Skeletal muscle tissue (tissue), 4 donors: ENCODE results near the gene RBM38. TPM values are rescaled to one million over a fixed set of nuclear protein-coding genes. Genes with fewer than 3 reads are reported as not detected.

Experiments
- H3K27ac ChIP-seq: one replicate; pipeline ENCODE4 v1.7.0; 2013; ENCODE audit warnings: mild to moderate bottlenecking, low read depth, low read length, inconsistent platforms
- H3K27me3 ChIP-seq, 3 donors: one replicate each; pipeline ENCODE4 v1.7.0; 2013; ENCODE audit warnings: low read length in 3 of 3; ENCODE audit not compliant: control insufficient read depth in 3 of 3, insufficient read depth in 3 of 3
- H3K36me3 ChIP-seq, 3 donors: one replicate each; pipeline ENCODE4 v1.7.0; 2013; ENCODE audit warnings: low read length in 3 of 3; ENCODE audit not compliant: control insufficient read depth in 3 of 3, insufficient read depth in 3 of 3
- H3K4me1 ChIP-seq, 3 donors: one replicate each; pipeline ENCODE4 v1.7.0; 2013; ENCODE audit warnings: low read length in 3 of 3, mild to moderate bottlenecking in 3 of 3; ENCODE audit not compliant: control insufficient read depth in 3 of 3, insufficient read depth in 3 of 3
- H3K4me3 ChIP-seq, 3 donors: one replicate each; pipeline ENCODE4 v1.7.0; 2013; ENCODE audit warnings: low read length in 3 of 3
- H3K9ac ChIP-seq, 3 donors: one replicate each; pipeline ENCODE4 v1.7.0; 2013; ENCODE audit warnings: low read length in 3 of 3, mild to moderate bottlenecking in 3 of 3, moderate library complexity in 2 of 3, low read depth in 1 of 3
- H3K9me3 ChIP-seq, 3 donors: one replicate each; pipeline ENCODE4 v1.7.0; 2013; ENCODE audit warnings: low read length in 3 of 3; ENCODE audit not compliant: control insufficient read depth in 3 of 3
- total RNA-seq: library from RNA; depleted of rRNA; stranded (reverse); fragments of >200 nt; gene quantifications from one replicate; pipeline ENCODE4 v1.2.3, GENCODE V29; 2014
- donor health status: Osteomylitis.

The RBM38 gene
- total RNA-seq, 1 donor from 2014 or later: 60.0 TPM

DNA sequence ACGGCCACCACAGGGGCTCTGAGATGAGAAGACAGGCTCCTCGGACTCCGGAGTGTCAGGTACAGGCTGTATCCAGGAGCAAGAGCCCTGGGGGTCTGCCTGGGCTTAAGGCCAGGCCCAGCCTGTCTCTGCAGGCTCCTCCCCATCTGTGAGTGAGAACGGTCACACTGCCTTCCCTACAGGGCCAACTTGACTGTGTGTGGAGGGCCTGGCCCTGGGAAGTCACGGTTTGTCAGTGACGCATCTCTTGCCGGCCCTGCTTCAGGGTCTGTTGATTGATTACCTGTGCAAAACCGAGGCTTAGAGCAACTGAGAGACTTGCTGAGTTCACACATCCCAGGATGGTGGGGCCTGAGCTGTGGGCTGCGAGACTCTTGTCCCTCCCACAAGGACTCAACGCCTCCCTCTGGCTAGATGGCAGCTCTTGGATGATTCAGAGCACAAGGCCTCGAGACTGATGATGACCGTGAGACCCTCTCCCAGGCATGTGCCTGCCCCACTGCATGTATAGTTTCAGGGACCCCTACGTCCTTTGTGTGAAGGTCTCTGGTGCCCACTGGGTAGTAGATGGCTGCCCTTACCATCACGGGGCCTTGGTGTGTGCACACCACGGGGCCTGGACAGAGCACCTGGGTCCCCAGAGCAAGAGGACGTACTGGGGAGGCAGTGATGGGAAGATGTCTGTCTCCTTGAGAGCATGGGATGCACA is 5.9 kb downstream of the RBM38 start:
- peak overlapping the region in 2 of 3 donors; percentile 50 to 53 for H3K4me3 ChIP-seq

GRCh38 chr20:57397693-57398108 is 6.5 kb downstream of the RBM38 start:
- no peaks in the 10 kb centered on the region for H3K9me3 ChIP-seq
- H3K4me1 ChIP-seq: peaks cover 88 to 100% (median 98%) of the 10 kb centered on the region in 3 donors
- H3K27ac ChIP-seq: peak overlapping the region; percentile 90
- no peaks in the 10 kb centered on the region for H3K27me3 ChIP-seq
- peaks cover 40 to 42% (median 42%) of the 10 kb centered on the region in 3 donors for H3K36me3 ChIP-seq
- peak overlapping the region in 2 of 3 donors; percentile 50 to 53 for H3K4me3 ChIP-seq
- peak overlapping the region; percentile 17 to 98 (median 70) for H3K9ac ChIP-seq

More for the DNA sequence above, 5.9 kb downstream of the RBM38 start:
- peaks cover 35 to 36% (median 36%) of the 10 kb centered on the region in 3 donors for H3K36me3 ChIP-seq
- peaks cover 92 to 98% (median 93%) of the 10 kb centered on the region in 3 donors for H3K4me1 ChIP-seq
- H3K27ac ChIP-seq: peak overlapping the region; percentile 90
- H3K9ac ChIP-seq: peak overlapping the region; percentile 5 to 98 (median 17)
- H3K27me3 ChIP-seq: no peaks in the 10 kb centered on the region
- no peaks in the 10 kb centered on the region for H3K9me3 ChIP-seq

GRCh38 chr20:57398231-57398821 is 7.1 kb downstream of the RBM38 start:
- Histone ChIP-seq H3K4me3 (peak overlapping the region; percentile 23 to 58 (median 53)), H3K9me3 (no peaks in the 10 kb centered on the region), H3K27me3 (no peaks in the 10 kb centered on the region), H3K4me1 (peaks cover 82 to 100% (median 98%) of the 10 kb centered on the region in 3 donors), H3K36me3 (peaks cover 37 to 42% (median 39%) of the 10 kb centered on the region in 3 donors), H3K27ac (peak overlapping the region; percentile 90), H3K9ac (peak overlapping the region; percentile 10 to 98 (median 82))

DNA sequence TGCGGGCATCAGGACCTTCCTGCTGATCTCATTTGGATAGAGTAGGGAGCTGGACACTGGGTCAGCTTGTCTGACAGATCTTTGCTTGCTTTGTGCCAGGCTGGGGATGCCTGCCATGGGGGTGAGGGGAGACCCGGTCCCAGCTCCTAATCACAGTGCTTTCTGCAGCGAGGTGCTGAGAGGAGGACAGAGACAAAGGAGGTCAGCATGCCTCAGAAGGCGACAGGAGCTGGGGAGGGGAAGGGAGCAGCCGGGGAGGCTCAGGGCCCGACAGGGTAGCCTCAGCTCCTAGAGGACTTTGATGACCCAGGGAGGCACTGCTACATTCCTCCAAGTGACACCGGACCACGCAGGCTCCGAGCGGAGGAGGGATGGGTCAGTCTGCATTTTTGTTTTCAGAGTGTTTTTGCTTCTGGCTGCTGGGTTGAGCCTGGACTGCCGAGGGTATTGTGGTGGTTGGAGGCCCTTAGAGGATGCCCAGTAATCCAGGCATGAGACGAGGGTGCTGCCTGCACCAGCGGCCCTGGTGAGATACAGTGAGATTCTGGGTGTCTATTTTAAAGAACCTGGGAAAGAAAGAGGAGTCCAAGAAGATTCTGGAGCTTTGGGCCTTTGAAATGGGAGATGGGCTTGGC is 7.8 kb downstream of the RBM38 start:
- peak overlapping the region; percentile 10 to 98 (median 82) for H3K9ac ChIP-seq
- H3K36me3 ChIP-seq: peaks cover 33 to 39% (median 34%) of the 10 kb centered on the region in 3 donors
- H3K4me1 ChIP-seq: peaks cover 79 to 98% (median 94%) of the 10 kb centered on the region in 3 donors
- peak overlapping the region; percentile 23 to 58 (median 53) for H3K4me3 ChIP-seq
- no peaks in the 10 kb centered on the region for H3K9me3 ChIP-seq
- no peaks in the 10 kb centered on the region for H3K27me3 ChIP-seq
- H3K27ac ChIP-seq: peak overlapping the region; percentile 90

DNA sequence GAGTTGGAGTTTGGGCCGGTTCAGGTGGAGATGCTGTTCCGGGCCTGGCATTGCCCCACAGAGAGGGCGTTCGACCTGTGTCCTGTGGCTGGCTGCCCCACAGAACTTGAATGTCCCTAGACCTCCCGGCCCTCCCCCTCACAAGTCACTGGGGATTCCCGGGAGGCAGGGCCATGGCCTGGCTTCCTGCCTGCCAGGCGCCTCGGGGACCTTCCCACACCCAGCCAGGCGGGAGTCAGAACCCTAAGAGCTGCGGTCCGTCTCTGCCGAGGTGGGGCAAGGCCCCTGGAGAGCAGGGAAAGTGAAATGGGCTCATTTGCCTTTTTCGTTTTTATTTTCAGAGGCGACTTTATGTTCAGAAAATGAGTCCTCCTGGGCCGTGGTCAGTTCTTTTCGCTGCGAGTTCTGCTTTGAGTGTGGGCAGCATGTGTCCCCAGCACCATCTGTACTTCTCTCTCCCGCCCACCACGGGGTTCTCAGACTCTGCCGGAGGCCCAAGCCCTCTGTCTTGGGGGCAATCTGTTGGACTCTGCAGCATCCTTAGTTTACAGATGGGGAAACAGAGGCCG is 8.5 kb downstream of the RBM38 start:
- Histone ChIP-seq H3K4me3 (peak overlapping the region in 2 of 3 donors; percentile 23 to 58), H3K4me1 (peaks cover 74 to 98% (median 94%) of the 10 kb centered on the region in 3 donors), H3K27ac (peak overlapping the region; percentile 90)

GRCh38 chr20:57400231-57400701 is 9.1 kb downstream of the RBM38 start:
- Histone ChIP-seq H3K27me3 (no peaks in the 10 kb centered on the region), H3K4me3 (peak overlapping the region; percentile 6 to 45 (median 7)), H3K27ac (peak overlapping the region; percentile 90), H3K4me1 (peaks cover 68 to 98% (median 94%) of the 10 kb centered on the region in 3 donors), H3K9me3 (no peaks in the 10 kb centered on the region), H3K9ac (peak overlapping the region; percentile 10 to 98 (median 82)), H3K36me3 (peaks cover 40 to 51% (median 45%) of the 10 kb centered on the region in 3 donors)

More for the DNA sequence above, 8.5 kb downstream of the RBM38 start:
- H3K36me3 ChIP-seq: peaks cover 35 to 45% (median 40%) of the 10 kb centered on the region in 3 donors
- H3K27me3 ChIP-seq: no peaks in the 10 kb centered on the region
- H3K9ac ChIP-seq: peak overlapping the region; percentile 10 to 98 (median 82)
- no peaks in the 10 kb centered on the region for H3K9me3 ChIP-seq

DNA sequence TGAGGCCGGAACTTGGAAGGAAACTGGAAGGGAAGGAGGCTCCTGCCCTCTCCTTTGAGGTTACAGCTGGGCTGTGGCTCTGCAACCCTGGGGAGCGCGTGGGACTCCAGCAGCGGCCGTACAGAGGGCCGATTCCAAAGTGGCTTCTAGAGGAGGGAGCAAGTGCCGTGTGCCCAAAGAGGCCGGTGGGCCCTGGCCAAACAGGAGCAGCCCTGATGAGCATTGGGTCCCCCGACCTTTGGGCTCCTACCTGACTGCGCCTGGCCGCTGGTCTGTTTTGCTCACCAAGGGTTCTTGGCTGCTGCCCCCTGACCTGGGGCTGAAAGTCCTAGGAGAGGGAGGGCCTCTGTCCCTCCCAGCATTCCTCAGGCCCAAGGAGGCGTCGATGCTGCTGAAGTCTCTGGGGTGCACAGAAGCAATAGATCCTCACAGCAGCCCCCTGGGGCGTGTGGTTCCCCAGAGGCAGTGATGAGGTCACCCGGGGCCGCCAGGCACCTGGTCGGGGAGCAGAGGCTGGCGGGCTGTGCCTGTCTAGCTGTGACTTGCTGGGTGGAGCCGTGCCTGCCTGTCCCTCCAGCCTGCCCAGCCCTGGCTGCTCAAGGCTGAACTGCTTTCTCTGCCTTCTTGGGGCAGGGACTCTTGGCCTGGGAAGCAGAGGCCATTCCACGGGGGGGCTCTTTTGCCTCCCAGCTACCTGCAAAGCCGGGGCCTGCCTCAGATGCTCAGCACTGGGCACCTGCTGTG is 9.8 kb downstream of the RBM38 start:
- H3K4me1 ChIP-seq: peaks cover 61 to 98% (median 94%) of the 10 kb centered on the region in 3 donors
- H3K27ac ChIP-seq: peak overlapping the region; percentile 90
- no peaks in the 10 kb centered on the region for H3K9me3 ChIP-seq
- H3K4me3 ChIP-seq: peak overlapping the region; percentile 6 to 45 (median 7)
- H3K36me3 ChIP-seq: peaks cover 46 to 53% (median 50%) of the 10 kb centered on the region in 3 donors
- peak overlapping the region; percentile 32 to 98 (median 70) for H3K9ac ChIP-seq
- no peaks in the 10 kb centered on the region for H3K27me3 ChIP-seq

- Histone ChIP-seq H3K9me3 (no peaks in the 10 kb centered on the region), H3K4me3 (peak overlapping the region in 1 of 3 donors; percentile 6), H3K9ac (peak overlapping the region; percentile 32 to 98 (median 70)), H3K4me1 (peaks cover 61 to 98% (median 94%) of the 10 kb centered on the region in 3 donors), H3K36me3 (peaks cover 51 to 56% (median 56%) of the 10 kb centered on the region in 3 donors), H3K27me3 (no peaks in the 10 kb centered on the region), H3K27ac (peak overlapping the region; percentile 90)
Observed at GRCh38 chr20:57401565-57401918, 10.3 kb downstream of the RBM38 start.
